ENCODE results near the gene IFT43. TPM values are rescaled to one million over a fixed set of nuclear protein-coding genes. Genes with fewer than 3 reads are reported as not detected.

Gene IFT43
- total RNA-seq, 1 donor from 2014 or later = 36.9 TPM

DNA sequence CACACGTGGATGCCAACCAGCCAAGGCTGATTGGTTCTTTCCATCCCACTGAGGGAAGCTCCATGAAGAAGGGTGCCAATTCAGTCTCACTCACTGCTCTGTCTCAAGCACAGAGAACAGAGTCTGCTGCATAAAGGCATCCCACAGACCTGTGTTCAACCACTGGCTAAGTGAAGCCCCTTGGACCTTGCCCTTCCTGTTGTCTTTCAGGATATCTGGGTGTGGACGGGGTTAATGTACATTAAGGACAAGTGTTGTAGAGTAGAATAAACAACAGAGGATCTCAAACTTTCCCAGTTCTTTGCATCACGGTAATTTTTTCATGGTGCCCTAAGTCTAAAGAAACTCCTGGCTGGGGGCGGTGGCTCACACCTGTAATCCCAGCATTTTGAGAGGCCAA, 133.0 kb downstream of the IFT43 start:
- DNase-seq (ENCODE audit: extremely low spot score, unreplicated experiment) = no peak
- H3K9me3 Mint-ChIP-seq = no peaks in the 10 kb centered on the region
- H3K4me1 Mint-ChIP-seq (ENCODE audit: unreplicated experiment) = peaks cover 6% of the 10 kb centered on the region
- H3K27me3 Mint-ChIP-seq = peaks cover 37% of the 10 kb centered on the region
- H3K4me3 Mint-ChIP-seq = no peak overlapping the region
- H3K36me3 Mint-ChIP-seq = no peaks in the 10 kb centered on the region
- no peak overlapping the region for H3K27ac Mint-ChIP-seq
- TF ChIP-seq, protein P1, sequence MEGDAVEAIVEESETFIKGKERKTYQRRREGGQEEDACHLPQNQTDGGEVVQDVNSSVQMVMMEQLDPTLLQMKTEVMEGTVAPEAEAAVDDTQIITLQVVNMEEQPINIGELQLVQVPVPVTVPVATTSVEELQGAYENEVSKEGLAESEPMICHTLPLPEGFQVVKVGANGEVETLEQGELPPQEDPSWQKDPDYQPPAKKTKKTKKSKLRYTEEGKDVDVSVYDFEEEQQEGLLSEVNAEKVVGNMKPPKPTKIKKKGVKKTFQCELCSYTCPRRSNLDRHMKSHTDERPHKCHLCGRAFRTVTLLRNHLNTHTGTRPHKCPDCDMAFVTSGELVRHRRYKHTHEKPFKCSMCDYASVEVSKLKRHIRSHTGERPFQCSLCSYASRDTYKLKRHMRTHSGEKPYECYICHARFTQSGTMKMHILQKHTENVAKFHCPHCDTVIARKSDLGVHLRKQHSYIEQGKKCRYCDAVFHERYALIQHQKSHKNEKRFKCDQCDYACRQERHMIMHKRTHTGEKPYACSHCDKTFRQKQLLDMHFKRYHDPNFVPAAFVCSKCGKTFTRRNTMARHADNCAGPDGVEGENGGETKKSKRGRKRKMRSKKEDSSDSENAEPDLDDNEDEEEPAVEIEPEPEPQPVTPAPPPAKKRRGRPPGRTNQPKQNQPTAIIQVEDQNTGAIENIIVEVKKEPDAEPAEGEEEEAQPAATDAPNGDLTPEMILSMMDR (conservative IDR thresholded peaks at IDR 0.05) = no peak

DNA sequence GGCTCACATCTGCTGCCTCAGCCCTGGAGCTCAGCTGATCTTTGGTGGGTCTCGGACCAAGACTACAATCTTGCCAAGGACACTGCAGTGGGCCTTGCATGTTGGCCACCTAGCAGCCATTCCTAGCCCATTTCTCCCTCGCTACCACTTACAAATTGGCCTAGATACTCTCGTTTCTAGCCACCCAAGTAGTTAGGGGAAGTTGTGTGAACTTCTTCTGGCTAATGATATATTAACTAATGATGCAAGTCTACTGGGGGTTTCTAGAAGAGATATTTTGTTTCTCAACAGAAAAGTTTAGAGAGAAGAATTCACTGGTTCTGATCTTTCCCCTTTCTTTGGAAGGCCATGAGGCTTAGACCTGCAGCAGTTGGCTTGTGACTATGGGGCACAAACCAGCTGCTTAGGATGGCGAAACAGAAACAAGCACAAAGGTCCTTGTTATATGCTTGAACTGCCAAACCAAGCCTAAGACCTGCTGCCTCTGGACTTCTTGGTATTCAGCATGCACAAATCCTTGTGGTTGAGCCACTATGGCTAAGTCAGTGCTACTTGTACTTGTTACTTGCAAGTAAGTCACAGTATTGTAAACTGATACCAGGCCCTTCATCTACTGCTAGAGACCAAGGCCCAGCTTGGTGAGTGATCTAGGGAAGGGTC, 135.7 kb downstream of the IFT43 start:
- H3K27me3 Mint-ChIP-seq = peaks cover 46% of the 10 kb centered on the region

DNA sequence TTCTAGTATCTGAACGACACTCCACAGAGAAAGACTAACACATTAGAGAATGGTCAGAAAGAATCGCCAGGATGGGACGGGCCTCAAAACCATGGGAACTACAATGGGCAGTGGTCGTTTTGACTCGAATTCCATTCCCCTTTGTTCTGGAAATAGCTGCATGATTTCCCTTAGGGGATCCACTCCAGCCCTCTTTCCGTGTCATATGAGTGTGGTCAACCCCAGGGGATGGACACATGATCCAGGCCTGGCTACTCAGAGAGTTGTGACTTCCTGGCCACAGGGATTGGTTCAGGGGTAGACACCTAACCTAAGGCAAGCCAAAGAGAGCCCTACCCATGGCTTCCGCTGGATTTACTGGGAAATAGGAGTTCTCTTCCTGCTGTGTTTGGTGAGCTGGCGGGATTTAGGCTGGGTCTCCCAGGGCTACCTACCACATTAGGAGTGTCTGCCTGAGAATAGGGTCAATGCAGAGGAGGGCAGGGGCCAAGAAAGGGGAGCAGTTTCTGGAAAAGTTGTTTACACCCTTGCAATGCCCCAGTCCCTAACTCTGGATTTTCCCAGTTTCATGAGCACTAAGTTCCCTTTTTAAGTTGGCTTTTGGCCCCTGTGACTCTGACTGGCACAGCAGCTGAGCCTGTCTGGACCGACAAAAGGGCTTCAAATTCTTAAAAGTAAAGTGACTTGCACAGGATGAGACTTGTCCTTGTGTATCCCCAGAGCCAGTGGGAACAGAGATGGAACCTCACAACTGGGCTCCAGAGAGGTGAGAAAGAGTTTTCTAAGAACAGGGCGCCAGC, 138.1 kb downstream of the IFT43 start:
- TF ChIP-seq, protein P1 (conservative IDR thresholded peaks at IDR 0.05) = no peak
- H3K36me3 Mint-ChIP-seq = no peaks in the 10 kb centered on the region
- peaks cover 8% of the 10 kb centered on the region for H3K4me1 Mint-ChIP-seq (ENCODE audit: unreplicated experiment)
- H3K27ac Mint-ChIP-seq = no peak overlapping the region
- H3K9me3 Mint-ChIP-seq = no peaks in the 10 kb centered on the region
- DNase-seq (ENCODE audit: extremely low spot score, unreplicated experiment) = no peak
- H3K27me3 Mint-ChIP-seq = peaks cover 54% of the 10 kb centered on the region
- H3K4me3 Mint-ChIP-seq = no peak overlapping the region

More for the DNA sequence above, 135.7 kb downstream of the IFT43 start:
- no peak for DNase-seq (ENCODE audit: extremely low spot score, unreplicated experiment)
- Mint-ChIP-seq H3K9me3 (no peaks in the 10 kb centered on the region), H3K4me1 (ENCODE audit: unreplicated experiment) (peaks cover 14% of the 10 kb centered on the region), H3K36me3 (no peaks in the 10 kb centered on the region), H3K4me3 (no peak overlapping the region), H3K27ac (no peak overlapping the region)
- TF ChIP-seq, protein P1 (conservative IDR thresholded peaks at IDR 0.05) = no peak

DNA sequence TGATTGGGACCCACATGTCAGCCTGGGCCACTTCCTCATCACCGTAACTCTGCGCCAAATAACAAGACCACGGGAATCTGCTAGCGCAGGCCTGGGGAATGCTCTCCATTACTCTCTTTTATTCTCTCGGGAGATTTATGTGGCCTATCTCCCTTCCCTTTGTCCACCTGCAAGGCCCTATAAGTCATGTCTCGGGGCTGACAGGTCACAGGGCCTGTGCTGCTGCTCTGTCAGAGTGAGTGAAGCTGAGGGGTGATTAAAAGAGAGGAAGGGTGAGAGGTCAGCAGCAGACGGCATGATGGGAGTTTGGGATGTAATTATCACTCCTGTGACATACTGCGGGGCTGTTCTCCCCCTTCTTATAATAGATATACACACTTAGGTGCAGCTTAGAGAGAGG, 139.9 kb downstream of the IFT43 start:
- H3K27me3 Mint-ChIP-seq = peaks cover 70% of the 10 kb centered on the region
- no peak overlapping the region for H3K27ac Mint-ChIP-seq

DNA sequence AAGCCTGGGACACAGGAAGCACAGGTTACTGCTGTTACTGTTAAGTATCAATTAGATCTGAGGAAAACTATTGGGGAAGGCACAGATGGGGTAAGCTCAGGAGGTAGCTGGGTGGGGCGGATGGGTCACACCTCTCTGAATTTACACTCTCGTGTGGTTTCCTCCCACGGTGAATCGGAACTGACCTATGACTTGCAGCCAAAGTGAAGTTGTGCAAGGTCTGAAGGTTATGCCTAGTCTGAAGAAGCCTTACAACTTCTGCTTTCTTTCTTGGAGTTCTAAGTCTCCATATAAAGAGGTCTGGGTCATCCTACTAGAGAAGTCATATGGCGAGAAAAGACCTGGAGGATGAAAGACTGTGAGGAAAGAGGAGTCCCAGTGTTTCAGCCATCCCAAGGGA, 140.5 kb downstream of the IFT43 start:
- no peaks in the 10 kb centered on the region for H3K9me3 Mint-ChIP-seq
- peaks cover 70% of the 10 kb centered on the region for H3K27me3 Mint-ChIP-seq
- no peaks in the 10 kb centered on the region for H3K36me3 Mint-ChIP-seq
- TF ChIP-seq, protein P1 (conservative IDR thresholded peaks at IDR 0.05) = no peak
- H3K4me3 Mint-ChIP-seq = no peak overlapping the region
- peaks cover 8% of the 10 kb centered on the region for H3K4me1 Mint-ChIP-seq (ENCODE audit: unreplicated experiment)
- DNase-seq (ENCODE audit: extremely low spot score, unreplicated experiment) = no peak
- H3K27ac Mint-ChIP-seq = no peak overlapping the region

More for the DNA sequence above, 139.9 kb downstream of the IFT43 start:
- H3K4me1 Mint-ChIP-seq (ENCODE audit: unreplicated experiment) = peaks cover 8% of the 10 kb centered on the region
- TF ChIP-seq, protein P1 (conservative IDR thresholded peaks at IDR 0.05) = no peak
- no peaks in the 10 kb centered on the region for H3K36me3 Mint-ChIP-seq
- no peak overlapping the region for H3K4me3 Mint-ChIP-seq
- H3K9me3 Mint-ChIP-seq = no peaks in the 10 kb centered on the region
- no peak for DNase-seq (ENCODE audit: extremely low spot score, unreplicated experiment)

Measured in type B pancreatic cell (in vitro differentiated cells).